ENCODE results near the gene YPEL2. TPM values are rescaled to one million over a fixed set of nuclear protein-coding genes. Genes with fewer than 3 reads are reported as not detected.

YPEL2 gene
- total and polyA plus RNA-seq, 2 of the 13 experiments (the other 11 are each of a cell fraction or from before 2014, with no cell fraction given), result 8.5 to 21.1 TPM

GRCh38 chr17:59376506-59376905 is 45.1 kb downstream of the YPEL2 start:
- Histone ChIP-seq H3K4me2 (ENCODE audit: low read depth, low read length) (no peak overlapping the region), H4K20me1 (ENCODE audit: insufficient read depth, low read length) (no peaks in the 10 kb centered on the region), H3K27ac (ENCODE audit: extremely low read length, insufficient read depth, low read length) (no peak overlapping the region), H3K9ac (ENCODE audit: insufficient read depth, low read depth, low read length) (no peak overlapping the region), H3K79me2 (ENCODE audit: insufficient read depth, low read length) (peaks cover 4% of the 10 kb centered on the region), H3K36me3 (replicated peaks in 1 of 2; ENCODE audit: control insufficient read depth in 1 of 2, insufficient read depth in 2 of 2, low read length in 2 of 2) (no peaks in the 10 kb centered on the region; a peak in 3 of 5 replicates), H2AFZ (ENCODE audit: low read length) (no peak overlapping the region), H3K27me3 (ENCODE audit: control insufficient read depth in 1 of 2, insufficient read depth in 2 of 2, low read length in 2 of 2) (no peaks in the 10 kb centered on the region), H3K4me1 (ENCODE audit: insufficient read depth, low read length) (peaks cover 49% of the 10 kb centered on the region), H3K4me3 (replicated peaks in 1 of 3; ENCODE audit: insufficient read depth in 1 of 3, low read depth in 2 of 3, low read length in 3 of 3) (no peak overlapping the region), H3K9me3 (ENCODE audit: low read length) (no peaks in the 10 kb centered on the region)
- CTCF ChIA-PET (ENCODE audit: low intra/inter-chr PET ratio, low total read pairs), result no interaction called here
- in situ Hi-C loops (cut with HindIII; ENCODE audit: extremely low pct_ligation_motif_present, low pct_unique_long_range_greater_than_20kb) (no loop called here), intact Hi-C loops (cut with micrococcal nuclease; ENCODE audit: unreplicated experiment) (no loop called here)
- BruUV-seq (replicated peaks), result no TSS peak
- TF ChIP-seq ZNF460 (CRISPR knock-in tag; IDR thresholded peaks at IDR 0.05; ENCODE audit: borderline replicate concordance), result peak; percentile 53; the same call in 1 of the 2 replicates
- TF ChIP-seq, protein P1, sequence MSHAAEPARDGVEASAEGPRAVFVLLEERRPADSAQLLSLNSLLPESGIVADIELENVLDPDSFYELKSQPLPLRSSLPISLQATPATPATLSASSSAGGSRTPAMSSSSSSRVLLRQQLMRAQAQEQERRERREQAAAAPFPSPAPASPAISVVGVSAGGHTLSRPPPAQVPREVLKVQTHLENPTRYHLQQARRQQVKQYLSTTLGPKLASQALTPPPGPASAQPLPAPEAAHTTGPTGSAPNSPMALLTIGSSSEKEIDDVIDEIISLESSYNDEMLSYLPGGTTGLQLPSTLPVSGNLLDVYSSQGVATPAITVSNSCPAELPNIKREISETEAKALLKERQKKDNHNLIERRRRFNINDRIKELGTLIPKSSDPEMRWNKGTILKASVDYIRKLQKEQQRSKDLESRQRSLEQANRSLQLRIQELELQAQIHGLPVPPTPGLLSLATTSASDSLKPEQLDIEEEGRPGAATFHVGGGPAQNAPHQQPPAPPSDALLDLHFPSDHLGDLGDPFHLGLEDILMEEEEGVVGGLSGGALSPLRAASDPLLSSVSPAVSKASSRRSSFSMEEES (CRISPR knock-in tag; IDR thresholded peaks at IDR 0.05), result no peak
- TF ChIP-seq TFDP1 (CRISPR knock-in tag; IDR thresholded peaks at IDR 0.05; ENCODE audit: borderline replicate concordance), result no peak
- ATAC-seq (no peak), FAIRE-seq (no peak), DNase-seq (ENCODE audit: low spot score) (no peak)
- POLR2A ChIA-PET, result no interaction called here
- WGBS (ENCODE audit: low lambda C conversion rate), result 91% methylated on average over 5 of the region's 5 CpGs

- Histone ChIP-seq H3K79me2 (ENCODE audit: insufficient read depth, low read length) (peaks cover 2% of the 10 kb centered on the region), H3K4me1 (ENCODE audit: insufficient read depth, low read length) (peaks cover 40% of the 10 kb centered on the region), H3K9ac (ENCODE audit: insufficient read depth, low read depth, low read length) (no peak overlapping the region), H3K27ac (ENCODE audit: extremely low read length, insufficient read depth, low read length) (no peak overlapping the region), H4K20me1 (ENCODE audit: insufficient read depth, low read length) (no peaks in the 10 kb centered on the region), H3K36me3 (replicated peaks in 1 of 2; ENCODE audit: control insufficient read depth in 1 of 2, insufficient read depth in 2 of 2, low read length in 2 of 2) (peaks cover 0 to 6% of the 10 kb centered on the region in 2 experiments; a peak in 4 of 5 replicates), H3K9me3 (ENCODE audit: low read length) (no peaks in the 10 kb centered on the region), H2AFZ (ENCODE audit: low read length) (no peak overlapping the region), H3K4me3 (replicated peaks in 1 of 3; ENCODE audit: insufficient read depth in 1 of 3, low read depth in 2 of 3, low read length in 3 of 3) (no peak overlapping the region), H3K27me3 (ENCODE audit: control insufficient read depth in 1 of 2, insufficient read depth in 2 of 2, low read length in 2 of 2) (no peaks in the 10 kb centered on the region), H3K4me2 (ENCODE audit: low read depth, low read length) (no peak overlapping the region)
- in situ Hi-C loops (cut with HindIII; ENCODE audit: extremely low pct_ligation_motif_present, low pct_unique_long_range_greater_than_20kb) (no loop called here), intact Hi-C loops (cut with micrococcal nuclease; ENCODE audit: unreplicated experiment) (no loop called here)
- DNase-seq (ENCODE audit: low spot score), result no peak
- 90% methylated on average over 3 of the region's 3 CpGs for WGBS (ENCODE audit: low lambda C conversion rate)
- no peak for ATAC-seq
- no TSS peak for BruUV-seq (replicated peaks)
- CTCF ChIA-PET (ENCODE audit: low intra/inter-chr PET ratio, low total read pairs), result no interaction called here
- FAIRE-seq, result no peak
- POLR2A ChIA-PET, result no interaction called here
- TF ChIP-seq GLMP (CRISPR knock-in tag; IDR thresholded peaks at IDR 0.05; ENCODE audit: borderline replicate concordance) (no peak), NRL (CRISPR knock-in tag; IDR thresholded peaks at IDR 0.05; ENCODE audit: borderline replicate concordance) (no peak), AGO1 (IDR thresholded peaks at IDR 0.05; ENCODE audit: low read depth, low read length, poor library complexity, severe bottlenecking) (no peak), ZNF512B (CRISPR knock-in tag; IDR thresholded peaks at IDR 0.05; ENCODE audit: borderline replicate concordance) (no peak), GLI4 (CRISPR knock-in tag; IDR thresholded peaks at IDR 0.05; ENCODE audit: borderline replicate concordance) (no peak), IRF2 (CRISPR knock-in tag; IDR thresholded peaks at IDR 0.05) (no peak), ZSCAN20 (CRISPR knock-in tag; IDR thresholded peaks at IDR 0.05; ENCODE audit: borderline replicate concordance) (no peak), ETV6 (CRISPR knock-in tag; conservative IDR thresholded peaks at IDR 0.05) (no peak)
Observed at GRCh38 chr17:59377410-59377809, 46.0 kb downstream of the YPEL2 start.
